ENCODE measurements around the gene TRIM9.

Gene TRIM9

GRCh38 chr14:51086044-51086443 is 8.9 kb downstream of the TRIM9 start:
- H2AFZ ChIP-seq (ENCODE audit: low read depth, low read length), result no peak overlapping the region
- H3K27me3 ChIP-seq (ENCODE audit: low read depth, low read length), result no peaks in the 10 kb centered on the region
- TF ChIP-seq EZH2phosphoT487 (IDR thresholded peaks at IDR 0.05; ENCODE audit: low read depth), result no peak
- TF ChIP-seq, protein P1, sequence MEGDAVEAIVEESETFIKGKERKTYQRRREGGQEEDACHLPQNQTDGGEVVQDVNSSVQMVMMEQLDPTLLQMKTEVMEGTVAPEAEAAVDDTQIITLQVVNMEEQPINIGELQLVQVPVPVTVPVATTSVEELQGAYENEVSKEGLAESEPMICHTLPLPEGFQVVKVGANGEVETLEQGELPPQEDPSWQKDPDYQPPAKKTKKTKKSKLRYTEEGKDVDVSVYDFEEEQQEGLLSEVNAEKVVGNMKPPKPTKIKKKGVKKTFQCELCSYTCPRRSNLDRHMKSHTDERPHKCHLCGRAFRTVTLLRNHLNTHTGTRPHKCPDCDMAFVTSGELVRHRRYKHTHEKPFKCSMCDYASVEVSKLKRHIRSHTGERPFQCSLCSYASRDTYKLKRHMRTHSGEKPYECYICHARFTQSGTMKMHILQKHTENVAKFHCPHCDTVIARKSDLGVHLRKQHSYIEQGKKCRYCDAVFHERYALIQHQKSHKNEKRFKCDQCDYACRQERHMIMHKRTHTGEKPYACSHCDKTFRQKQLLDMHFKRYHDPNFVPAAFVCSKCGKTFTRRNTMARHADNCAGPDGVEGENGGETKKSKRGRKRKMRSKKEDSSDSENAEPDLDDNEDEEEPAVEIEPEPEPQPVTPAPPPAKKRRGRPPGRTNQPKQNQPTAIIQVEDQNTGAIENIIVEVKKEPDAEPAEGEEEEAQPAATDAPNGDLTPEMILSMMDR (IDR thresholded peaks at IDR 0.05; ENCODE audit: low read depth, low read length), result no peak
- H3K27ac ChIP-seq (ENCODE audit: low read length), result no peak overlapping the region
- H3K36me3 ChIP-seq (replicated peaks; ENCODE audit: low read depth, low read length), result no peaks in the 10 kb centered on the region
- no peak overlapping the region for H3K9ac ChIP-seq (ENCODE audit: low read length)
- H3K4me1 ChIP-seq (ENCODE audit: low read length), result peaks cover 16% of the 10 kb centered on the region
- no peaks in the 10 kb centered on the region for H3K79me2 ChIP-seq (ENCODE audit: low read length)
- H3K9me3 ChIP-seq (ENCODE audit: insufficient read depth, low read length), result no peaks in the 10 kb centered on the region
- H3K4me3 ChIP-seq (ENCODE audit: low read length), result no peak overlapping the region
- H3K4me2 ChIP-seq (ENCODE audit: low read length), result peak overlapping the region; percentile 28
- no peaks in the 10 kb centered on the region for H4K20me1 ChIP-seq (ENCODE audit: insufficient read depth, low read length)

DNA sequence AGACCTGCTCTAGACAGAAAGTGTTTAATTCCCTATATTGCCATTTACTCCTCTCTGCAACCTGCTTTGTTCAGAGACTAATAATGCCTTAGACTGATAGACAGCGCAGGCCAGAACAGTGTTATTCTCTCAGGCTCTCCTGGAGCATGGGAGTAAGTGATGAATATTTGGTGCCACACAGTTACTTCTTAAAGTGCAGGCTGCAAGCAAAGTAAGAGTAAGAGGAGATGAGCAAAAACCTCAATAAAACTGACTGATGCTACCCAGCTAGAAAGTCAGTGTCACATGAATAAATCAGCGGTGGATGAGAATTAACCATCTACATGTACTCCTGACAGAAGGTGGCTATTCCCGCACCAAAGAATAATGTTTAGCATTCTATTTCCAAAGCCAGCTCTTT is 9.9 kb downstream of the TRIM9 start:
- Histone ChIP-seq H3K4me2 (ENCODE audit: low read length) (no peak overlapping the region), H3K79me2 (ENCODE audit: low read length) (no peaks in the 10 kb centered on the region), H3K4me1 (ENCODE audit: low read length) (peaks cover 16% of the 10 kb centered on the region), H3K4me3 (ENCODE audit: low read length) (no peak overlapping the region), H4K20me1 (ENCODE audit: insufficient read depth, low read length) (no peaks in the 10 kb centered on the region), H2AFZ (ENCODE audit: low read depth, low read length) (no peak overlapping the region), H3K36me3 (replicated peaks; ENCODE audit: low read depth, low read length) (no peaks in the 10 kb centered on the region), H3K27me3 (ENCODE audit: low read depth, low read length) (no peaks in the 10 kb centered on the region), H3K27ac (ENCODE audit: low read length) (no peak overlapping the region), H3K9me3 (ENCODE audit: insufficient read depth, low read length) (no peaks in the 10 kb centered on the region), H3K9ac (ENCODE audit: low read length) (no peak overlapping the region)
- TF ChIP-seq EZH2phosphoT487 (IDR thresholded peaks at IDR 0.05; ENCODE audit: low read depth), result no peak
- TF ChIP-seq, protein P1 (IDR thresholded peaks at IDR 0.05; ENCODE audit: low read depth, low read length), result no peak

GRCh38 chr14:51084507-51084906 is 10.4 kb downstream of the TRIM9 start:
- no peaks in the 10 kb centered on the region for H3K79me2 ChIP-seq (ENCODE audit: low read length)
- H3K9ac ChIP-seq (ENCODE audit: low read length), result no peak overlapping the region
- H3K4me2 ChIP-seq (ENCODE audit: low read length), result no peak overlapping the region
- no peak overlapping the region for H2AFZ ChIP-seq (ENCODE audit: low read depth, low read length)
- H4K20me1 ChIP-seq (ENCODE audit: insufficient read depth, low read length), result no peaks in the 10 kb centered on the region
- H3K36me3 ChIP-seq (replicated peaks; ENCODE audit: low read depth, low read length), result no peaks in the 10 kb centered on the region
- TF ChIP-seq, protein P1 (IDR thresholded peaks at IDR 0.05; ENCODE audit: low read depth, low read length), result no peak
- TF ChIP-seq EZH2phosphoT487 (IDR thresholded peaks at IDR 0.05; ENCODE audit: low read depth), result no peak
- no peak overlapping the region for H3K27ac ChIP-seq (ENCODE audit: low read length)
- no peaks in the 10 kb centered on the region for H3K27me3 ChIP-seq (ENCODE audit: low read depth, low read length)
- H3K4me1 ChIP-seq (ENCODE audit: low read length), result peaks cover 16% of the 10 kb centered on the region
- no peaks in the 10 kb centered on the region for H3K9me3 ChIP-seq (ENCODE audit: insufficient read depth, low read length)
- no peak overlapping the region for H3K4me3 ChIP-seq (ENCODE audit: low read length)

GRCh38 chr14:51082349-51082748 is 12.6 kb downstream of the TRIM9 start:
- Histone ChIP-seq H3K27me3 (ENCODE audit: low read depth, low read length) (no peaks in the 10 kb centered on the region), H3K4me2 (ENCODE audit: low read length) (no peak overlapping the region), H4K20me1 (ENCODE audit: insufficient read depth, low read length) (no peaks in the 10 kb centered on the region), H3K9me3 (ENCODE audit: insufficient read depth, low read length) (no peaks in the 10 kb centered on the region), H3K9ac (ENCODE audit: low read length) (no peak overlapping the region), H3K4me1 (ENCODE audit: low read length) (peaks cover 15% of the 10 kb centered on the region), H3K36me3 (replicated peaks; ENCODE audit: low read depth, low read length) (no peaks in the 10 kb centered on the region), H2AFZ (ENCODE audit: low read depth, low read length) (no peak overlapping the region), H3K79me2 (ENCODE audit: low read length) (no peaks in the 10 kb centered on the region), H3K27ac (ENCODE audit: low read length) (no peak overlapping the region), H3K4me3 (ENCODE audit: low read length) (no peak overlapping the region)
- TF ChIP-seq, protein P1 (IDR thresholded peaks at IDR 0.05; ENCODE audit: low read depth, low read length), result no peak
- no peak for TF ChIP-seq EZH2phosphoT487 (IDR thresholded peaks at IDR 0.05; ENCODE audit: low read depth)

All from OCI-LY3 (cell line).